Stimulated activated CD4-positive, alpha-beta T cell treated with anti-CD3 and anti-CD28 coated beads, Interleukin-4, amount 100 ng/mL, for 1 hour (primary cell): ENCODE results near the gene NUB1.

Experiments used
- DNase-seq: peaks from one replicate; pipeline ENCODE4 v3.0.0-alpha.2; 2020

NUB1 gene

DNA sequence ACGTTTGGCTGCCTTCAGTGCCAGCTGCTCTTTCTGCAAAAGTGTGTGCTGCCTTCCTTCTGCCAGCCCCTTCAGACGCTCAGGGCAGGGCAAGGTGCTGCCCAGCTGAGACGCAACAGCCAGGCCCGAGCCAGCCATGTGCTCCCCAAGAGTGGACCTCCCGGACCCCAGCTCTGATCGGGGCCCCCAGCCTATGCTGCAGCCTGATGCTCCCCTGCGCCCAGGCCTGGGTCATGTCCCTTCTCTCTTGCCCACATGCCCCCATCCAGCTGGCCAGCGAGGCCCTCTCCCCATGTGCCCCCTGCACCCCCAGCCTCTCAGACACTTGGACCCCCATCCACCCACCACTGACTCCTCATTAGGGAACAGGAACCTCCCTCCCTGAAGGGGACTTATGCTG, 50.4 kb downstream of the NUB1 start:
- no peak for DNase-seq

DNA sequence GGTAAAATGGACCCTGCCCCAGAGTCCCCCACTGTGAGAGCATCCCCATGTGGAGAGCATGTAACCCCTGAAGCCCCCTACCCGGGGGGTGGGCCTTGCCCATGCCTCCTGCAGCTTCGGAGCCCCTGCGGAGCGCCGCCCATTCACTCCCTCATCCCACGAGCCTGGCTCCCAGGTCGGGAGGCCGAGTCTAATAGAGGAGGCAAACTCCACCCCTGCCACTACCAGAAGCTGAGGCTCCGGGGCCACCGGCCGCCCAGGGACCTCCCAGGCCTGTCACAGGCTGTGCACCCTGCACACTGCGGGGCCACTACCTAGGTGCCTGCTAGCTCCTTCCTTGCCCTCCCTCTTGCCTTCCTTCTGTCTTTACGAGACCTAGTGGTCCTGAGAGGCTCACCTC, 50.8 kb downstream of the NUB1 start:
- no peak for DNase-seq

GRCh38 chr7:151393031-151393977, 51.7 kb downstream of the NUB1 start:
- DNase-seq = no peak

GRCh38 chr7:151394076-151395035, 52.7 kb downstream of the NUB1 start:
- no peak for DNase-seq

DNA sequence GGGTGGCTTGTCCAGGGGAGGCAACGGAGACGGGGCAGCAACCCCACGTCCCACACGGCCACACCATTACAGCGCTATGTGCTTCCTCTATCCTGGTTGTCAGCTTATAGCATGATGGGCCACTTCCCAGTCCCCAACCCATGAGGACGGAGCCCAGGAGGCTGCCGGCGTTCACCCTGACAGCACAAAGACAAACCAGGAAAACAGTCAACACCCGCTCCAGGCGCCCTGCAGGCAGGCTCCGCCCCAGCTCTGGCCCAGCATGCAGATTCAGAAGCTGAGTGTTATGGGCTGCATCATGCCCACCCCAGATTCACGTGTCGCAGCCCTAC, 53.4 kb downstream of the NUB1 start:
- DNase-seq = no peak

GRCh38 chr7:151396328-151396970, 54.8 kb downstream of the NUB1 start:
- no peak for DNase-seq

DNA sequence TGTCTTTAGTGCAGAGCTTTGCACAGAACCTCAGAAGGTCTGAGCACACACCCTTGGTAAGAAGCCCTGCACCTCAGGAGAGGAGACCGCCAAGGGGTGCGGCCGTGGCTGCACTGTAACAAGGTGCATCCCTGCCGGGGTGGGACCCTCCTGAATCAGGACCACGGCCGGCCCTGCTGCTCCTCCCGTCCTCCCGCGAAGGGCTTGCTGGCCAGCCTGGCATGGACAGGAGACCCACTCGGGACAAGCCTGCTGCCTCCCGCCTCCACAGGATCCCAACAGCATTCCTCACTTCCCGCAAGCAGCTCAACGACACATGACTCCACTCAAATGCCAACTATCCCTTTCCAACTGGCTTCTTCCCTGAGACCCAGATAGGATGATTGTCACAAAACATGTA, 55.4 kb downstream of the NUB1 start:
- DNase-seq = no peak

- no peak for DNase-seq
Observed at GRCh38 chr7:151398446-151399304, 57.1 kb downstream of the NUB1 start.

- no peak for DNase-seq
Observed at GRCh38 chr7:151399305-151399601, 57.6 kb downstream of the NUB1 start.

DNA sequence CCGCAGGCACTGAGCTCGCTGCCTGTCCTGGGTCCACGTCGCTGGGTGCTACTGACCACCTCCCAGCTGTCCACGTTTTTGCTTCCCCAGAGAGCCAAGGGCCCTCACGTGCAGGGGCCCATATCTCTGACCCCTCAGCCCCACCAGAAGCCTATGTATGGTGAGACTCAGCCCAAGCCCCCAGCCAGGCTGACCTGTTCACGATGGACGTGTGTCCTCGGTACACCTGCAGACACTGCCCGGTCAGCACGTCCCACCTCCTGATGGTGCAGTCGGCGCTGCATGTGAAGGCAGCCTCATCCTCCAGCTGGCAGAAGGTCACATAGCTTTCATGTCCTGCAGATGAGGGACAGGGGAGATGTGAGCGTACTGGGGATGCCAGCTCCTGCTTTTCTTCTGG, 58.3 kb downstream of the NUB1 start:
- DNase-seq = no peak

- DNase-seq = no peak
Observed at GRCh38 chr7:151400626-151401315, 59.2 kb downstream of the NUB1 start.

DNA sequence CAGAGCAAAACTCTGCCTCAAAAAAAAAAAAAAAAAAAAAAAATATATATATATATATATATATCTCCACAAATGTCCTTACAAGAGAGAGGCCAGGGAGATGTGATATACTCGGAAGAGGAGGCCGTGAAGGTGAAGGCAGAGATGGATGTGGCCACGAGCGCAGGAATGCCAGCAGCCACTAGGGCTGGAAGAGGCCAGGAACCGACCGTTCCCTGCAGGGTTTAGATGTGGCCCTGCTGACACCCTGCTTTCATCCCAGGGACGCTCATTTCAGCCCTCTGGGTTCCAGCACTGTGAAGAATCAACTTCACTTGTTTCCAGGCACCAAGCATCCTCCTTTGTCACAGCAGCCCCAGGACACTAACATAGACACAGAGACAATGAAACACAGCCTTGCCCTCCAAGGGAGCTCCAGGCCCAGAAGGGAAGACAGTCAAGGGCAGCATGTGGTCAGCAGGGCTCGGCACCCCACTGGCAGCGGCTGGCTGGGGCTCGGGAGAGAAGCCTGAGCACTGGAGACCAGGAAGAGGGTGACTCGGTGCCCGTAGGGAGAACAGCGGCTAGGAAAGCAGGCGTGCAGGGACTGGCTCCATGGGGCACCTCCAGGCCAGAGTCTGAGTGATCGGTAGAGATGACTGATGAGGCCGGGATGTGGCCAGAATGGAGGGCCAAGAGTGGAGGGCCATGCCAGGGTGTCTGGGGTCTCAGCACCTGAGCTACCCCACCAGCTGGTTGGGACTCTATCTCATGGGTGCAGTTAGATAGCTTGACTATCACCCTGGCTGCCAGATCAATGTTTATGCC, 60.6 kb downstream of the NUB1 start:
- no peak for DNase-seq

GRCh38 chr7:151403764-151404163, 62.2 kb downstream of the NUB1 start:
- no peak for DNase-seq

- DNase-seq = no peak
Observed at GRCh38 chr7:151404216-151405011, 62.8 kb downstream of the NUB1 start.

DNA sequence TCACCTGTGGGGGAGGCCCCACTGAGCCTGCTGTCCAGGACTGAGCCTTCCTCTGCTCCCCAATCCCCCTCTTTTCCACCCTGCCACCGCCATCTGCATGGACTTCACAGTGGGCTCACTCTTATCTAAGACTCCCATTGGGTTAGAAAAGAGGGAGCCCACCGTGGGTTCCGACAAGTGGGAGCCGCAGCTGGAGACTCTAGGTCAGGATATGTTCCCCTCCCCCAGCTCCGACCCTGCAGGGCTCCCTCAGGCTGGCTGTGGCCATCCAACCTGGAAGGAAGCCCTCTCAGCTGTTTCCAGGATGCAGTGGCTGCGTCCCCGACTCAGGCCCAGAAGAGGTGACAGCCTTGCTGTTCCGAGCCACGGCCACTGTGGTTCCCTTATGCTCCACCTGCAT, 63.4 kb downstream of the NUB1 start:
- DNase-seq = no peak

GRCh38 chr7:151405588-151405987, 64.0 kb downstream of the NUB1 start:
- DNase-seq = no peak

- no peak for DNase-seq
Observed at GRCh38 chr7:151406051-151406875, 64.7 kb downstream of the NUB1 start.

GRCh38 chr7:151406886-151407583, 65.4 kb downstream of the NUB1 start:
- DNase-seq = no peak

DNA sequence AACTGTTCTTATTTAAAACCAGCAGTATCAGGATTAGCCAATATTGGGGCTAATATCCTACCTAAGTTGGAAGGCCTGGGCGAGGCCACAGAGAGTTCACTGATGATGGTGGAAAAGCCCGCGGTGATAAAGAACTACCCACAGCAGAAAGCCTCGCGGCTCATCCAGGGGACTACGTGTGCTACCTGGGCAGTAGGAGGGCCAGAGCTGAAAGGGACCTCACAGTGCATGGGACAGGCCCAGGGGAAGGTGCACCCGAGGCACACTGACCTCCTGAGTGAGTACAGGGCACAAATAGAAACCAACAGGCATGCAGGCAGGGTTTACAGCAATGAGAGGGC, 66.9 kb downstream of the NUB1 start:
- no peak for DNase-seq
